GM19025 (cell line): ENCODE results near the gene CNPY4.

ENCODE experiments used
- ATAC-seq: cut with Tn5 transposase; IDR thresholded peaks from one replicate; pipeline ENCODE4 v1.9.1; 2021; ENCODE audit warnings: mild to moderate bottlenecking, low read depth, moderate library complexity; ENCODE audit not compliant: unreplicated experiment

The CNPY4 gene

GRCh38 chr7:100091411-100092181, 27.8 kb upstream of the CNPY4 start:
- ATAC-seq = no peak

- no peak for ATAC-seq
These were observed 26.4 kb upstream of the CNPY4 start for GRCh38 chr7:100093054-100093453.

GRCh38 chr7:100093498-100093897, 25.9 kb upstream of the CNPY4 start:
- no peak for ATAC-seq

GRCh38 chr7:100093925-100094486, 25.4 kb upstream of the CNPY4 start:
- no peak for ATAC-seq

DNA sequence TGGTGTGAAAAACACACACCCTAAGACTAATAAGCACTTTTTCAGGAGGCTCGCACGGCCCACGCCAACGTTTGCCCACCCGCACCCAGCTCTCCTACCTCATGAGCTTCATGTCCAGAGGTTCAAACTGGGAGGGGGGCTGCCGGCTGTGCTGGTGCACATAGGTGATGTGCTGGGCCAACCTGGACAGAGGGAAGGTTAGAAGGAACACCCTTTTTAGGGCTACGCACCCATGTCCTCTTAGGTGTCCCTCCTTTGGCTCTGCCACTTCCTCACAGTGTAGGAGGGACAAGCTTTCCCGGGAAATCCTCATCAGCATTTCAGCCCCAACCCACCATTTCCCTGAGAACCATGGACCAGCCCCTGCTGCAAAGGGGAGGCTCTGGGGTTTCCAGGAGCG, 24.1 kb upstream of the CNPY4 start:
- ATAC-seq = no peak

- ATAC-seq = no peak
These were observed 23.7 kb upstream of the CNPY4 start for GRCh38 chr7:100095704-100096103.

DNA sequence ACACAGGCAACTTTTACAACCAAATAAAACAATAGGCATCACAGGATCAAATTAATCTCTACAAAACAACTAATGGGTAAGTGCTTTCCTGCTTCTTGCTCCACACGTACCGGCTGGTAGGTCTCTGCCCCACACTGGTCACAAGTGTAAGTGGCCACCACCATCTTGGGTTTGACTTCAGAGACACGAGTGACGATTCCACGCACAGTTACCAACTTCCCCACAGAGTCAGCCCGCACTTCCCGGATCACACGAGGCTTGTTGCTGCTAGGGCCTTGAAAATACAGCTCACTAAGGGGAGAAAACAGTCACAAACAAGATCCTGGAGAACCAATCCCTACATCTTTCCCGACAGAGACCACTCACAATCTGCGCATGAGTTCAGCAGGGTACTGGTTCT, 20.5 kb upstream of the CNPY4 start:
- no peak for ATAC-seq

- no peak for ATAC-seq
These were observed 20.0 kb upstream of the CNPY4 start for GRCh38 chr7:100099452-100099851.

GRCh38 chr7:100100420-100101015, 18.9 kb upstream of the CNPY4 start:
- ATAC-seq = peak; percentile 51

GRCh38 chr7:100101016-100101862, 18.2 kb upstream of the CNPY4 start, which contains the start of the genes AP4M1 and MCM7:
Gene AP4M1 (plus strand): TSS chr7:100101643. CDS start chr7:100101715, 72 bp downstream.
Gene MCM7 (minus strand): TSS chr7:100101397. CDS start chr7:100101294, 103 bp downstream.
- ATAC-seq = peak; percentile 73

DNA sequence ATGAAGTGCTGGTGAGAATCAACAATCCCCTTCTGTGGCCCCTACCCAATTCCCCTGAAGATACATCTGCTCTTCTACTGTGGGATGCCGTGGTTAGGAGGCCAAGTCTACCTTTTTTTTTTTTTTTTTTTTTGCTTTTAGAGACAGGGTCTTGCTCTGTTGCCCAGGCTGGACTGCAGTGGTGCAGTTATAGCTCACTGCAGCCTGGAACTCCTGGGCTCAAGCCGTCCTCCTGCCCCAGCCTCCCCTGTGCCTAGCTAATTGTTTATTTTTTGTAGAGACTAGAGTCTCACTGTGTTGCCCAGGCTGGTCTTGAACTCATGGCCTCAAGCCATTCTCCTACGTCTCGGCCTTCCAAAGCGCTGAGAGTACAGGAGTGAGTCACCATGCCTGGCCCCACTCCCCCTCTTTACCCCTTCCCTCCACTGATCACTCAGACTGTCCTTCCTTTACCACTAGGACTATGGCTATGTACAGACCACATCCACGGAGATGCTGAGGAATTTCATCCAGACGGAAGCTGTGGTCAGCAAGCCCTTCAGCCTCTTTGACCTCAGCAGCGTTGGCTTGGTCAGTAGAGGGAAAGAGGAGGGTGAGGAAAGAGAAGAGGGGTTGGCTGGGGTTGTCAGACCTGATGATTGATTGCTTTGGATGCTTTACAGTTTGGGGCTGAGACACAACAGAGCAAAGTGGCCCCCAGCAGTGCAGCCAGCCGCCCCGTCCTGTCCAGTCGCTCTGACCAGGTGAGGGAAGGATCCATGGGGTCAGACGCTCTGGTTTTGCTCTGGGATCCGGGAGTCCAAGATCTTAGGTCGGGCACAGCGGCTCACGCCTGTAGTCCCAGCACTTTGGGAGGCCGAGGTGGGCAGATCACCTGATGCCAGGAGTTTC, 16.2 kb upstream of the CNPY4 start:
- ATAC-seq = no peak

DNA sequence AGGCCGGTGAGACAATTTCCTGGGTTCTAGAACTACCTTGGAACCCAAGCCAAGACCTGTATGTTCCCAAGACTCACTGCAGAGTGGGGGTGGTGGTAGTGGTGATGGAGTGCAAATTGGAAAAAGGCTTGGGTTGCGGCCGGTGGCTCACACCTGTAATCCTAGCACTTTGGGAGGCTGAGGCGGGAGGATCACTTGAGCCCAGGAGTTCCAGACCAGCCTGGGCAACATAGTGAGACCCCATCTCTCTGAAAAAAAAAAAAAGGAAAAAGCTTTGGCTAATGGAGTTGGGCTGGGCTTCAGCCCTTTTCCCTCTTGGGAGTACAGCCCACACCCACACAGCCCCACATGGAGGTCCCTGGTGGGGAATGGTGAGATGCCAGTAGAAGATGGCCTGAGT, 13.9 kb upstream of the CNPY4 start:
- no peak for ATAC-seq

DNA sequence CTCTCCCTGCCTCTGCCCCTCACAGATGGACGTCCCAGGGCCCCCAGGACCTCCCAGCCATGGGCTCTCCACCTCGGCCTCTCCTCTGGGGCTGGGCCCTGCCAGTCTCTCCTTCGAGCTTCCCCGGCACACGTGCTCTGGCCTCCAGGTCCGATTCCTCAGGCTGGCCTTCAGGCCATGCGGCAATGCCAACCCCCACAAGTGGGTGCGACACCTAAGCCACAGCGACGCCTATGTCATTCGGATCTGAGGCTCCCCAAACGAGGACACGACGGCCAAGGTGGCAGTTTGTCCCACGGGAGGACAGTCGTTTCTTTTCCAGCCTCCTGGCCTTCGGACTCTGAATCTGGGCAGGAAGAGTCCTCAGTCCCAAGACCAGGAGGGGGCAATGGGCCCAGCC, 12.8 kb upstream of the CNPY4 start:
- ATAC-seq = no peak

- no peak for ATAC-seq
These were observed 12.2 kb upstream of the CNPY4 start for GRCh38 chr7:100107125-100107737.

GRCh38 chr7:100107890-100108289, 11.5 kb upstream of the CNPY4 start:
- no peak for ATAC-seq

GRCh38 chr7:100109521-100110163, 9.8 kb upstream of the CNPY4 start:
- no peak for ATAC-seq

- ATAC-seq = no peak
These were observed 8.3 kb upstream of the CNPY4 start for GRCh38 chr7:100111156-100111555.

DNA sequence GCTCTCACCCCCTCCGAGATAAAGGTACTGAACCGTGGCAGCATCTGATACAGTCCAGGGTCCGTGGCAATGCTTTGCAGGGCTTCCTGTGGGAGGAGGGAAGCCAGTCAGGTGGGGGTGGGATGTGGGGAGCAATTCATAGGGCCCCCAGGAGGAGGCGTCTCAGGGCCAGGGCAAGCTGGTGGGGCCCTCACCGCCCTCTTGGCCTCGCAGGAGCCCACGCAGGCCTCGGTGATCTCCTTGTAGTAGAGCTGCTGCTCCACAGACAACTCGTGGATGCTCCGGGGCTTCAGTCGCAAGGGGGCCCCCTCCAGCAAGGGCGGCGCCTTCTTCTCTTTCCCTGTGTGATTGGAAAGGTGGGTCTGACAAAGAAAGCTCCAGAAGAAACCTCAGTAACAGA, 7.5 kb upstream of the CNPY4 start:
- no peak for ATAC-seq

DNA sequence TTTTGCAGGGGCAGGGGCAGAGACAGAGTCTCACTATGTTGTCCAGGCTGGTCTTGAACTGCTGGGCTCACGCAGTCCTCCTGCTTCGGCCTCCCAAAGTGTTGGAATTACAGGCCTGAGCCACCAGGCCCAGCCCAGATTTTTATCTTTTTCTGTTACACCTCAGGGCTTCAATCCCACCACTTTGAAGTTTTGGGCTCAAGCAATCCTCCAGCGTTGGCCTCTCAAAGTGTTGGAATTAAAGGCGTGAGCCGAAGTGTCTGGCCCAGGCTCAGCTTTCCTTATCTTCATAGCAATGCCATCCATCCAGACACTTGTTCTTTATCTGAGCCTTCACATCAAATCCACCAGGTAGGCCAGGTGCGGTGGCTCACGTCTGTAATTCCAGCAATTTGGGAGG, 4.4 kb upstream of the CNPY4 start:
- no peak for ATAC-seq
